HL-60 (cell line): Measurements from ENCODE around the gene UPK3B.
"Not testable (repeated sequence)": the region's sequence is repeated elsewhere in the genome, so short reads cannot be mapped to it uniquely, and the experiment has no call there.

Experiments used
- DNase-seq, 2 experiments: peaks; one replicate each; pipeline ENCODE4 v3.0.0-alpha.2; 2010 to 2020; ENCODE audit warnings: low read depth in 1 of 2, low spot score in 1 of 2
- H3K27ac ChIP-seq: fragments of 250-450 bp; sonication (Bioruptor Pico); replicated peaks from 2 replicates; pipeline ENCODE4 v1.5.1; 2020; ENCODE audit warnings: mild to moderate bottlenecking, moderate library complexity
- H3K27me3 ChIP-seq: fragments of 250-450 bp; sonication (Bioruptor Pico); 2 replicates; pipeline ENCODE4 v1.5.1; 2021; ENCODE audit warnings: mild to moderate bottlenecking, moderate library complexity; ENCODE audit not compliant: insufficient read depth, poor library complexity, severe bottlenecking
- H3K4me3 ChIP-seq: replicated peaks from 2 replicates; pipeline ENCODE4 v1.5.1; 2011; ENCODE audit warnings: mild to moderate bottlenecking, control low read depth, low read length; ENCODE audit not compliant: insufficient read depth
- GABPA ChIP-seq: IDR thresholded peaks from 2 replicates; pipeline ENCODE4 v1.6.1; 2012; ENCODE audit warnings: low read depth
- POLR2AphosphoS5 ChIP-seq: IDR thresholded peaks from 2 replicates; pipeline ENCODE4 v1.6.1; 2012; ENCODE audit warnings: low read depth
- REST ChIP-seq: IDR thresholded peaks from 2 replicates; pipeline ENCODE4 v1.6.1; 2012; ENCODE audit warnings: low read depth; ENCODE audit not compliant: insufficient replicate concordance
- SPI1 ChIP-seq: IDR thresholded peaks from 2 replicates; pipeline ENCODE4 v1.6.1; 2012; ENCODE audit warnings: low read depth, mild to moderate bottlenecking, borderline replicate concordance
- TF ChIP-seq, protein P1 (sequence below): IDR thresholded peaks from one replicate; pipeline ENCODE4 v1.5.1; 2011; ENCODE audit warnings: low read length, control low read depth, inconsistent platforms; ENCODE audit not compliant: insufficient read depth

Gene UPK3B

GRCh38 chr7:76507723-76508406 is 2.5 kb upstream of the UPK3B start:
- H3K27me3 ChIP-seq: no peaks in the 10 kb centered on the region
- peak overlapping the region; percentile 22 for H3K27ac ChIP-seq
- no peak for TF ChIP-seq POLR2AphosphoS5
- H3K4me3 ChIP-seq: no peak overlapping the region
- peak; percentile 86 to 90 for DNase-seq

- not testable (repeated sequence) for DNase-seq, H3K27me3 ChIP-seq, H3K4me3 ChIP-seq, H3K27ac ChIP-seq
Observed at GRCh38 chr7:76511200-76511910, 1.0 kb downstream of the UPK3B start.

DNA sequence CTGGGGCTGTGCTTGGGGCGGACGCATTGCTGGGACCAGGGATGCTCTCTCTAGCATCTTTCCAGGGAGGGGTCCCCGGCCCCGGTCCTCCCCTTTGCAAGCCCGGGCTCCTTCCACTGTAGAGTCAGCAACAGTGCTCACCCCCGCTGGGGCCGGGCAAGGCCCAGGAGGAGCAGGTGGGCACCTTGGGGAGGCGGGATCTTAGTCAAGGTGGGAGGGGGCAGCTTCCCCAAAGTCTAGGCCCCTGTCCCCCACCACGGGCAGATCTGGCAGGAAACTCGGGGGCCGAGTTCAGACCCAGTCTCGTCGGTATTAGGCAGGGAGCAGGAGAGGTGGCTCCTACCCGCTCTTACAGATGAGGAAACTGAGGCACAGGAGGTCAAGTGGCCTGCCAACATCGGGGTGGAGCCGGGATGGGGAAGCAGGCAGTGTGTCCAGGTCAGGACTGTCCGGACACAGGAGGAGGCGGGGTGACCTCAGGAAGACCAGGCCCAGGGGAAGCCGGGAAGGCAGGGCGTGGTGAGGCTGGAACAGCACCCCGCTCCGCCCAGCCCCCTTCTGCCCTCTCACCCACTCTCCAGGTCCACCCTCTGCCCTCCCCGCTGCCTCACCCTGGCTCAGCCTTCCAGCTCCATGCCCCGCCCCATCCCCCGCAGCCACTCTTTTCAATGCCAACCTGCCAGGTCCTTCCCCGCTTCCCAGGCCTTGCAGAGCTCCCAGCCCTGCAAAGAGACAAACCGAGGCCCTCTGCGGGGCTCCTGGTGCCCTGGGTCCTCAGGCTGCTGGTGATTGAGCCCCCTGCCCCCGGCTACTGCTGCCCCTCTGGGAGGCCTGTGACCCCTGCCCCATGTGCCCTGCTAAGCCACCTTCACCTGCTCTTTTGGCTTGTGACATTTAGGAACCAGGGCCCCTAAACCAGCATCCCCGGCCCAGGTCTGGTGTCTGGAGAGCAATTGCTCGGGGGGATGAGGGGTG is 1.8 kb downstream of the UPK3B start:
- not testable (repeated sequence) for H3K4me3 ChIP-seq, DNase-seq, H3K27me3 ChIP-seq, H3K27ac ChIP-seq

DNA sequence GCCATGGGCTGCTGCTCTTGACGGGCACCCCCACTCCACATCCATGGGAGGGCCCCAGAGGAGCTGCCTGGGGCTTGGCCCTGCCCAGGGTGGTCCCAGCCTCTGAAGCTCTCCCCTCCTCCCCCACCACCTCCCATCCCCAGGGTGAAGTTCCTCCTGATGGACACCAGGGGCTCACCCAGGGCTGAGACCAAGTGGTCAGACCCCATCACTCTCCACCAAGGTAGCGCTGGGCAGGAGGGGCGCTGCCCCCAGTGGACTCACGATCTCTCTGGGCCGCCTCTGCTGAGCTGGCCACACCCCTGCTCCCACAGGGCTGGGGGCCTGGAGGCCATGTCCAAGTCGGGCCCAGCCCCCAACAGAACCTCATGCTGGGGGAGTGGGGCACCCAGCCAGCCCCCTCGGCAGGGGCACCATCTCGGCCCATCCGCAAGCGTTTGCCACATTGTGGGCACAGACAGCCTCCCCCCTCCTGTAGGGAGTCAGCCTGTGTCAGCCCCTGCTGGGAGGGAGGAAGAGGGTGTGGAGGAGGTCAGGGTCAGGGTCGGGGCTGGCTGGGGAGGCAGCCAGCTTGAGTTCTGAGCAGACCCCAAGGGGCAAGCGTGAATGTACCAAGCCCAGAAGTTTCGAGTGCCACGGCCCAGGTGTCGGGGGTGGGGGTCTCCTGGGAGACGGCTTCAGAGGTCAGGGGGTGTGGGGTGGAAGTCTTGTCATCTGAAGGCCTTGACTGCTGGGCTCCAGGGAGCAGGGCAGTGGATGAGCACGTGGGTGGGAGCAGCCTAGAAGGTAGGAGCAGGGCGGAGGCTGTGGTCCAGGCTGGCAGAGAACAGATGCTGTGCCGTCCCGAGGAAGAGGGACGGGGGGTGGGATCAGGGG is 2.8 kb downstream of the UPK3B start:
- H3K27ac ChIP-seq: no peak overlapping the region
- H3K4me3 ChIP-seq: no peak overlapping the region
- no peaks in the 10 kb centered on the region for H3K27me3 ChIP-seq
- TF ChIP-seq, protein P1, sequence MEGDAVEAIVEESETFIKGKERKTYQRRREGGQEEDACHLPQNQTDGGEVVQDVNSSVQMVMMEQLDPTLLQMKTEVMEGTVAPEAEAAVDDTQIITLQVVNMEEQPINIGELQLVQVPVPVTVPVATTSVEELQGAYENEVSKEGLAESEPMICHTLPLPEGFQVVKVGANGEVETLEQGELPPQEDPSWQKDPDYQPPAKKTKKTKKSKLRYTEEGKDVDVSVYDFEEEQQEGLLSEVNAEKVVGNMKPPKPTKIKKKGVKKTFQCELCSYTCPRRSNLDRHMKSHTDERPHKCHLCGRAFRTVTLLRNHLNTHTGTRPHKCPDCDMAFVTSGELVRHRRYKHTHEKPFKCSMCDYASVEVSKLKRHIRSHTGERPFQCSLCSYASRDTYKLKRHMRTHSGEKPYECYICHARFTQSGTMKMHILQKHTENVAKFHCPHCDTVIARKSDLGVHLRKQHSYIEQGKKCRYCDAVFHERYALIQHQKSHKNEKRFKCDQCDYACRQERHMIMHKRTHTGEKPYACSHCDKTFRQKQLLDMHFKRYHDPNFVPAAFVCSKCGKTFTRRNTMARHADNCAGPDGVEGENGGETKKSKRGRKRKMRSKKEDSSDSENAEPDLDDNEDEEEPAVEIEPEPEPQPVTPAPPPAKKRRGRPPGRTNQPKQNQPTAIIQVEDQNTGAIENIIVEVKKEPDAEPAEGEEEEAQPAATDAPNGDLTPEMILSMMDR: no peak
- no peak for TF ChIP-seq POLR2AphosphoS5
- TF ChIP-seq GABPA: no peak
- no peak for TF ChIP-seq REST
- no peak for TF ChIP-seq SPI1
- no peak for DNase-seq

DNA sequence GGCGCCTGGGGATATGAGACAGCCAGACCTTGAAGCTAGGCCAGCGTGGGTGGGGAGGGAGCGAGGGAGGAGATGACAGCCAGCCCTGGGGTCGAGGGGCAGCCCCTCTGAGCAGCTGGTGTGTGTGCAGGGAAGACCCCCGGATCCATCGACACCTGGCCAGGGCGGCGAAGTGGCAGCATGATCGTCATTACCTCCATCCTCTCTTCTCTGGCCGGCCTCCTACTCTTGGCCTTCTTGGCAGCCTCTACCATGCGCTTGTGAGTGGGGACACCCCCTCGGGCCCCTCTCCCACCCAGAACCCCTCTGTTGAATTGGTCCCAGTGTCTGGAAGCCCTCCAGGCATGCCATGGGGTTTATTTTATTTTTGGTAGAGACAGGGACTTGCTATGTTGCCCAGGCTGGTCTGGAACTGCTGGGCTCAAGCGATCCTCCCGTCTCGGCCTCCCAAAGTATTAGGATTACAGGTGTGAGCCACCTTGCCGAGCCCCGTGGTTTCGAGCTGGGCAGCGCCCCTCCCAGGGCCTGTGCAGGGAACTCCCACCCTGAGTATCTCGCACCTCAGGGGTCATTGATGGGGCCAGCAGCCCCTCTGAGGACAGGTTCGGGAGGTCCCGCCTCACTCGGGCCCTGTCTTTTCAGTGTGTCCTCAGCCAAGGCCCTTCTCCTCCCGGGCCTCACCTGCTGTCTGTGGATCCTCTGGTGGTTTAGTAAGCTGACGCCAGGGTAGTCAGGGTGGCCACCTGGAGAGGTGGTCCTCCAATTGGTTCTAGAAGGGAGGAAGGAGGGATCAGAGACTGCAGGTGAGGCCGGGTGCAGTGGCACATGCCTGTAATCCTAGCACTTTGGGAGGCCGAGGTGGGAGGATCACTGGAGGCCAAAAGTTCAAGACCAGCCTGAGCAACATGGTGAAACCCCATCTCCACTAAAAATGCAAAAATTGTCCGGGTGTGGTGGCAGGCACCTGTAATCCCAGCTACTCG is 3.8 kb downstream of the UPK3B start:
- no peak for DNase-seq
- no peak overlapping the region for H3K4me3 ChIP-seq
- no peaks in the 10 kb centered on the region for H3K27me3 ChIP-seq
- no peak overlapping the region for H3K27ac ChIP-seq
- TF ChIP-seq SPI1: no peak
- TF ChIP-seq, protein P1: no peak
- no peak for TF ChIP-seq REST
- no peak for TF ChIP-seq GABPA
- no peak for TF ChIP-seq POLR2AphosphoS5
